ENCODE data around the gene RTRAF.
A peak's percentile ranks its signal among the peaks of the same experiment; 100 is the strongest.

The RTRAF gene

GRCh38 chr14:51989293-51990234 lies at the start of gene RTRAF:
Gene RTRAF (plus strand): TSS chr14:51989546. CDS start chr14:51989640, 94 bp downstream.
- peak; percentile 83 for DNase-seq

GRCh38 chr14:51939755-51940301 lies 49.5 kb upstream of the RTRAF start:
- DNase-seq: no peak

- no peak for DNase-seq
These were observed 46.4 kb upstream of the RTRAF start for GRCh38 chr14:51942971-51943370.

- no peak for DNase-seq
These were observed 39.3 kb upstream of the RTRAF start for GRCh38 chr14:51950007-51950406.

- no peak for DNase-seq
These were observed 37.7 kb upstream of the RTRAF start for GRCh38 chr14:51951656-51952055.

GRCh38 chr14:51954031-51954430 lies 35.3 kb upstream of the RTRAF start:
- no peak for DNase-seq

- DNase-seq: no peak
These were observed 34.7 kb upstream of the RTRAF start for GRCh38 chr14:51954657-51955056.

- DNase-seq: no peak
These were observed 31.4 kb upstream of the RTRAF start for GRCh38 chr14:51957950-51958349.

- DNase-seq: no peak
These were observed 29.4 kb upstream of the RTRAF start for GRCh38 chr14:51959928-51960327.

- DNase-seq: no peak
These were observed 28.5 kb upstream of the RTRAF start for GRCh38 chr14:51960866-51961265.

- no peak for DNase-seq
These were observed 26.6 kb upstream of the RTRAF start for GRCh38 chr14:51962711-51963110.

GRCh38 chr14:51963286-51963685 lies 26.1 kb upstream of the RTRAF start:
- no peak for DNase-seq

- no peak for DNase-seq
These were observed 21.8 kb upstream of the RTRAF start for GRCh38 chr14:51967521-51967920.

GRCh38 chr14:51969852-51970540 lies 19.4 kb upstream of the RTRAF start:
- DNase-seq: no peak

- DNase-seq: no peak
These were observed 16.8 kb upstream of the RTRAF start for GRCh38 chr14:51972566-51972965.

- no peak for DNase-seq
These were observed 12.3 kb upstream of the RTRAF start for GRCh38 chr14:51977075-51977474.

GRCh38 chr14:51978681-51979085 lies 10.7 kb upstream of the RTRAF start:
- no peak for DNase-seq

- peak; percentile 24 for DNase-seq
These were observed 10.1 kb upstream of the RTRAF start for GRCh38 chr14:51979088-51979709.

GRCh38 chr14:51981218-51981854 lies 8.0 kb upstream of the RTRAF start:
- no peak for DNase-seq

- no peak for DNase-seq
These were observed 1.1 kb upstream of the RTRAF start for GRCh38 chr14:51988221-51988620.

GRCh38 chr14:51990488-51990887 lies 1.1 kb downstream of the RTRAF start:
- no peak for DNase-seq

- no peak for DNase-seq
These were observed 4.1 kb downstream of the RTRAF start for GRCh38 chr14:51993285-51993920.
